GM21423 (cell line): ENCODE results near the gene SMG7.

Experiments used
- ATAC-seq: cut with Tn5 transposase; IDR thresholded peaks from one replicate; pipeline ENCODE4 v1.9.1; 2021; ENCODE audit warnings: mild to moderate bottlenecking, moderate library complexity; ENCODE audit not compliant: unreplicated experiment

The SMG7 gene

GRCh38 chr1:183562701-183563100 lies 90.4 kb downstream of the SMG7 start:
- no peak for ATAC-seq

GRCh38 chr1:183565261-183565660 lies 93.0 kb downstream of the SMG7 start:
- no peak for ATAC-seq

GRCh38 chr1:183566026-183566425 lies 93.7 kb downstream of the SMG7 start:
- ATAC-seq, result no peak

- peak; percentile 82 for ATAC-seq
Observed at GRCh38 chr1:183567584-183567983, 95.3 kb downstream of the SMG7 start.

- no peak for ATAC-seq
Observed at GRCh38 chr1:183568176-183569021, 96.1 kb downstream of the SMG7 start.

DNA sequence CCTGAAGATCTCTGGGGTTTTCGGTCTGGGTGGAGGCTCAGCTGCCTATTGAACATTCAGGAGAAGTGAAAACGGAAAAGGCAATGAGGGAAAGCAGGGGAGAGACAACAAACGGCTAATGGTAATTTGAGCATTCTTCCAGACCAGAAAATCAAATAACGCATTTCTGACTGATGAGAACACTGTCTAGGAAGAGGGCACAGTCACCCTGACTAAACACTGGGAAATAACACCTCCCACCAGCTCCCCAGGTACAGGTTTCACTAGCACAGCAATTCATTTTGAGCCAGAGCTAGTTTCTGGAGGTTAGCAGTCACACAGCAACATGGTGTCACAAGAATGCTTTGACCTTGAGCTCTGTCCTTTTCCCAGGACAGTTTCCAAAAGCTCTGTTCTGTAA lies 96.8 kb downstream of the SMG7 start:
- ATAC-seq, result no peak

DNA sequence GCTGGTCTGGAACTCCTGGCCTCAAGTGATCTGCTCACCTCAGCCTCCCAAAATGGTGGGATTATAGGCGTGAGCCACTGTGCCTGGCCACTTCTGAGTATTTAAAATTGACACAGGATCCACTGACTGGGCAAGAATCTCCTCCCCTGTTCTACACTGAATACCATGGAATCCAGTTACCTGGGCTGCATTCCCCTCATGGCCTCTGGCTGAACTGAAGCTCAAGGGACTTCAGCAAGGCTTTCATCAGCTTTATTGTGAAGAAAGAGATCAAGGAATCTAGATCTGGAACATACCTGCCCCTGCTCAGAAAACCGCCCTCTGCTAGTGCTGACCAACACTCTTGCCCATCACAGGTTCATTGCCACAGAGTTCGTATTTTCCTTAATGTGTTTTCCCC lies 97.5 kb downstream of the SMG7 start:
- no peak for ATAC-seq

DNA sequence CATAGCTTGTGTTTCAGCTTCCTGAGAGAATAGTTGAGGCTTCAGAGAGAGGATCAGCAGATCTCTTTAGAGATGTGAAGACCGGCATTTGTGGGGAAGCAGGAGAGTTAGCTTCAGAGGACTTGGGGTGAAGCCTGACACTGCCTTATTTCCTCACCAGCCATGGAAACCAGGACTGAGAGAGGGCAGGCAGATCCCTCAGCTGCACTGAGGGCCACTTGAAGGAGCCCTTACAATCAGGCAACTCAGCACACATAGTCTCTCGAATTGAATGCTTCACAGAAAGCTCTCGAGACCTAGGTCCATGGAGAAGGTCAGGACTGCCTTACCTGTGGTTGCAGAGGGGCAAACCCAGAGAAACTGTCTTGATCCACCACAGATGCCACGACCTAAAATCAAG lies 98.2 kb downstream of the SMG7 start:
- ATAC-seq, result no peak

GRCh38 chr1:183571678-183572268 lies 99.5 kb downstream of the SMG7 start:
- ATAC-seq, result no peak

GRCh38 chr1:183572721-183573120 lies 100.4 kb downstream of the SMG7 start:
- ATAC-seq, result no peak

GRCh38 chr1:183575606-183576005 lies 103.3 kb downstream of the SMG7 start:
- ATAC-seq, result no peak

DNA sequence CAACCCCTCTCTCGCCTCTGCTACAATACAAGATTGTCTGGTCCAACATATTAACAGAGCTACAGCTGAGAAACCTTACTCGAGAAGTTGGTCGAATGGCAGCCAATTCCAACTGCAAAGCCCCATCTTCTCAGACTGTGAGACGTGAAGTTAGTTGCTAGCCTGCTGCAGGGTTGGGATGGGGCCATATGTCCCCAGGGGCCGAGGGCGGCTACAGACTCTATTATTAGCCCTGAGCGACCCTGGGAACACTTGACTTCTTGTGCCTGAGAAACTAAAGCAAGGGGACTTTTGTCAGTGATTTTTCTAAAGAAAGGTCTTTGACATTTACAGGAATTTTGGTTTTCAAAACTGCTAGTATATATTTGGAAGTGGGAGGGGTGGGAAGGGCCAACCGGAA lies 104.2 kb downstream of the SMG7 start:
- ATAC-seq, result no peak

DNA sequence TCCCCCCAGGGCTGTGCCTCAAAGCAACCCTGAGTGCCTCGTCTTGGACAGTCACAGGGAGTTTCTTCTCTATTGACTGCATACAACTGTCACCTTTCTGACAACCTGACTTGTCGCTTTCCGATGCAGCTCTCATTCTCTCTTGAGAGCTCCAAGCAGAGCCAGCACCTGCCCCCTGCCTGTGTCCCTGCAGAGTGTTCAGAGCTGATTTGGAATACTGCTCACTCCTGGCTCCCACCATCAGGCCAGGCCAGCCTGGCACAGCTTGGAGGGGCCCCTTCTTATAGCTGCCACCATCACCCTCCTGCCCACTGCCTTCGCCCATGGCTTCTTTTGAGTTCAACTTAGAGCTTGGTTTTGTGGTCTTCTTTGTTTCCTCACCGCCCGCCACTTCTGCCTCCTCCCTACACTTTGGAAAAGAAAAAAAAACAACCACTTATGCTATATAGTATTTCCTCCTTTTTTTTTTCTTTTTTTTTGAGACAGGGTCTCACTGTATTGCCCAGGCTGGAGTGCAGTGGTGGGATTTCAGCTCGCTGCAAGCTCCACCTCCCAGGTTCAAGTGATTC lies 105.7 kb downstream of the SMG7 start:
- ATAC-seq, result no peak

- ATAC-seq, result no peak
Observed at GRCh38 chr1:183578856-183579255, 106.6 kb downstream of the SMG7 start.

GRCh38 chr1:183580281-183580682 lies 108.0 kb downstream of the SMG7 start:
- peak; percentile 38 for ATAC-seq

DNA sequence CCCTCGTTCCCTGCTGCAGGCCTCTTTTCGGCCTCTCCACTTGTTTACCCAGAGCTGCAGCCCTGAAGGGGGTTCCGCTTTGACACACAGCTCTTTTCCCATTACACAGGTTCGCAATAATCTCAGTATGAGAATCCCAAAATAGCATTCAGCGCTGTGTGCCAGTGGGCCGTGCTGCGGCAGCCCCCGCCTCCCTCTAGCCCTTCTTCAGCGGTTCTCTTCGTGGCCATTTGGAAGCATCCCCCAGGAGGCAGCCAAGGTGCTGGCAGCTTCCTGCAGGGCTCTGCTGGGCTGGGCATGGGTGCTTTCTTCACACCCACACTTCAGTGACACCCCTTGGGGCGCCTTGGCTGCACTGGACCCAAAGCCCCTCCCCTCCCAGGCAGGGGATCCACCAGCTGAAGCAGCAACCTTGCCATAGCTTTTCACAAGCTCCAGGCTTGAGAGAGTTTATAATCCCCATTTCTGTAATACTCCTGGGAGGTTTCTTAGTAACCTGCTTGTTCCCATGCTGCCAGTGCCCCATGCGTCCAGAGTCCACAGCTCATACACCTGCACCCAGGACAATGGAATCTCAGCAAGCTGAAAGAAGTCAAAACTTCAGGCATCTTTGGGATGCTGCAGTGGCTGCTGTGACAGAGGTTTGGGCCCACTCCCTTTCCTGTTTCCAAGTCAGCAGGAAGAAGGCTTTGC lies 109.9 kb downstream of the SMG7 start:
- no peak for ATAC-seq

DNA sequence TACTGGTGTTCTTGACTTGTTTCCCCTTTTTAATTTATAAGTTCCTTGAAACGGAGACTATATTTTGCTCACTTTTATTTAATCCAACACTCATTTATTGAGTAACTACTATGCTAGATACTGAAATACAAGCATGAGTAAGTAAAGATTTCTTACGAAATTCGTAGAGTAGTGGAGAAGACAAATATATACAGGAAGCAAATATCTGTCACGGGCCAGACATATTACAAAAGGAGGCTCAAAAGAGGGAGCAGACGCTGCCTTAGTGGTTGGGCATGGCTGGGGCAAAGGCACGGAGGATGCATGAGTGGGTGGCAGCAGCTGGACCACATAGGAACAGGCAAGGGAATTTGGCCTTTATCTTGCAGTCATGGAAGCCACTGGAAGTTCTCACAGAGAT lies 111.2 kb downstream of the SMG7 start:
- ATAC-seq, result no peak

DNA sequence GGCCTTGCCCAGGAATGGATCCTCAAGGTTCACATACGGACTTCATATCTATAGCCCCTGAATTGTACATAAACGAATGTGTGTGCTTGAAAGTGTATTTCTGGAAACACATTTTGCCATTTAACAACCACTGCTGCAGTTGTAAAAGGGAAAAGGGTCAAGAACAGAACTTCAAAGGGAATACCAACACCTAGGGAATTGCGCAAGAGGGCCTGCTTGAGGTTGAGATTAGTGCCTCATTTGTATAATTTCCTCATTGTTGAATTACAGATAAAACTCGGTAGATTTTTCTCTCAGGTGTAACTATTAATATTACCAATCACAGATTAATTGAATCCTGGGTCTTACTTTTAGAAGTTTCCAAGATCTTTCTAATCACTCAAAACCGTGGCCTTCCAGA lies 111.8 kb downstream of the SMG7 start:
- no peak for ATAC-seq

DNA sequence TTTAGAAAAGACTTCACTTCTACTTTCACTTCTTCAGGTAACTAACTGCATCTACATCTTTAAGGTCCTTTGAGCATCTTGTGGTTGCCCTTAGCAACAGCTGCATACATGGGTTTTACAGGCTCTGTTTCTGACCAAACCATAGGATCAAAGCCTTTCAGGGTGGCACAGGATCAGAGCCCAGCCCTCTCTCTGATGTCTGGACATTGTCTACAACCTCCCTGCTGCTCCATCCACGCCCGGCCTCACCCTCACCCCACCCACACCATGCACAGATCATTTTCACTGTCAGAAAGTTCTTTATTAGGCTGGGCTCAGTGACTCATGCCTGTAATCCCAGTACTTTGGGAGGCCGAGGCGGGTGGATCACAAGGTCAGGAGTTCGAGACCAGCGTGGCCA lies 112.7 kb downstream of the SMG7 start:
- ATAC-seq, result no peak

GRCh38 chr1:183586455-183586854 lies 114.2 kb downstream of the SMG7 start:
- no peak for ATAC-seq

DNA sequence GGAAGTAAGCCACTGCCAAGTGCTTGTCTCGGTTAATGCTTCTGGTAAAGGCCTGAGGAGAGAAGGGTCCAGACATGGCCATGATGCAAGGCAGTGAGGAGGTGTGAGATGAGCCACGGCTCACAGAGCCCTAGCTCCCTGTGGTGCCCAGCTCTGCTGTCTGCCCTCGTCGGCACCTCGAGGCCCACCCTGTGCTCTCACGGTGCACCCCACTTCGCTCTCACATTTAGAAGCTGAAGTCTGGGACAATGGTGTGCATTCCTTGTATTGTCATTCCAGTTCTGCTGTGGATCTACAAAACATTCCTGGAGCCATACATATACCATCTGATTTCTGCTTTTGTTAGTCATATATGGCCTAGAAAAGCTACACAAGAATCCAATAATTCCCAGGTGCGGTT lies 114.6 kb downstream of the SMG7 start:
- ATAC-seq, result no peak

DNA sequence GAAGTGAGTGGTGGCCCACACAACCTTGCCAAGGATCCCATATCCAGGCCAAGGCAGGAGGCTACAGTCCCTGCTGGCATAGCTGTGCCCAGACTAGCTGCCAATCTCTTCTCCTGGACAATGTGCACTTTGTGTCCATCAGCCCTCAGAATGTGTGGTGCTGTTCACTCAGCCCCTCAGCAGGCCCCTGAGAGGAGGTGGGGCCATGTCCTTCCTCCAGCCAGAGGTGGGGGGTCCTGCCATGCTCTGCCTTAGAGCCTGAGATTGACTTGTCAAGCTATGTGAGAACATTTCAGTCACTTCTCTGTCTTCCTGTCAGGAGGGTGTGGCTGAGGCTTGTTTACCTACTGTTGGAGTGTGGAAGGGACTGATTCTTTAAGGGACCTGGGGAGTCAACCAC lies 116.5 kb downstream of the SMG7 start:
- ATAC-seq, result no peak
